HG02571 (cell line): Measurements from ENCODE around the gene IGSF9B.
A peak's percentile ranks its signal among the peaks of the same experiment; 100 is the strongest.

Source experiments
- ATAC-seq: cut with Tn5 transposase; IDR thresholded peaks from one replicate; pipeline ENCODE4 v1.9.1; 2021; ENCODE audit warnings: mild to moderate bottlenecking, moderate library complexity; ENCODE audit not compliant: unreplicated experiment

IGSF9B gene

GRCh38 chr11:133985981-133986944 is 29.5 kb upstream of the IGSF9B start:
- no peak for ATAC-seq

GRCh38 chr11:133984828-133985227 is 28.1 kb upstream of the IGSF9B start:
- no peak for ATAC-seq

- ATAC-seq = no peak
Measured at GRCh38 chr11:133983660-133984316, 27.0 kb upstream of the IGSF9B start.

- no peak for ATAC-seq
Measured at GRCh38 chr11:133982876-133983275, 26.1 kb upstream of the IGSF9B start.

- ATAC-seq = no peak
Measured at GRCh38 chr11:133982151-133982550, 25.4 kb upstream of the IGSF9B start.

- ATAC-seq = no peak
Measured at GRCh38 chr11:133981156-133981555, 24.4 kb upstream of the IGSF9B start.

GRCh38 chr11:133980665-133981064 is 23.9 kb upstream of the IGSF9B start:
- ATAC-seq = no peak

- no peak for ATAC-seq
Measured at GRCh38 chr11:133978794-133979193, 22.0 kb upstream of the IGSF9B start.

- peak; percentile 91 for ATAC-seq
Measured at GRCh38 chr11:133977067-133977677, 20.4 kb upstream of the IGSF9B start.

- ATAC-seq = no peak
Measured at GRCh38 chr11:133975488-133975849, 18.7 kb upstream of the IGSF9B start.

- no peak for ATAC-seq
Measured at GRCh38 chr11:133974836-133975487, 18.2 kb upstream of the IGSF9B start.

GRCh38 chr11:133971881-133972280 is 15.1 kb upstream of the IGSF9B start:
- ATAC-seq = no peak

GRCh38 chr11:133969112-133969511 is 12.3 kb upstream of the IGSF9B start:
- no peak for ATAC-seq

GRCh38 chr11:133968300-133968699 is 11.5 kb upstream of the IGSF9B start:
- ATAC-seq = no peak

- no peak for ATAC-seq
Measured at GRCh38 chr11:133967599-133968238, 11.0 kb upstream of the IGSF9B start.

- no peak for ATAC-seq
Measured at GRCh38 chr11:133966921-133967598, 10.3 kb upstream of the IGSF9B start.

GRCh38 chr11:133966172-133966651 is 9.4 kb upstream of the IGSF9B start:
- ATAC-seq = no peak

GRCh38 chr11:133965031-133965601 is 8.3 kb upstream of the IGSF9B start:
- no peak for ATAC-seq

GRCh38 chr11:133964356-133964755 is 7.6 kb upstream of the IGSF9B start:
- no peak for ATAC-seq

GRCh38 chr11:133961890-133962289 is 5.1 kb upstream of the IGSF9B start:
- ATAC-seq = no peak
